ENCODE results near the gene RANBP1.
"Not testable (repeated sequence)": the region's sequence is repeated elsewhere in the genome, so short reads cannot be mapped to it uniquely, and the experiment has no call there.

RANBP1 gene

GRCh38 chr22:20156042-20156389 lies 40.1 kb downstream of the RANBP1 start:
- DNase-seq (ENCODE audit: low read depth): no peak
- H3K4me3 ChIP-seq (ENCODE audit: low read length): no peak overlapping the region

GRCh38 chr22:20156611-20157429 lies 40.9 kb downstream of the RANBP1 start:
- no peak overlapping the region for H3K4me3 ChIP-seq (ENCODE audit: low read length)
- TF ChIP-seq CTCF (IDR thresholded peaks at IDR 0.05; ENCODE audit: insufficient read depth, low read depth, low read length, missing control alignments): peak; percentile 96
- DNase-seq (ENCODE audit: low read depth): peak; percentile 73

More at GRCh38 chr22:20156042-20156389, 40.1 kb downstream of the RANBP1 start:
- TF ChIP-seq CTCF (IDR thresholded peaks at IDR 0.05; ENCODE audit: insufficient read depth, low read depth, low read length, missing control alignments): no peak

- H3K4me3 ChIP-seq (ENCODE audit: low read length): no peak overlapping the region
- no peak for DNase-seq (ENCODE audit: low read depth)
- no peak for TF ChIP-seq CTCF (IDR thresholded peaks at IDR 0.05; ENCODE audit: insufficient read depth, low read depth, low read length, missing control alignments)
These were observed 41.7 kb downstream of the RANBP1 start for GRCh38 chr22:20157430-20158183.

- no peak for TF ChIP-seq CTCF (IDR thresholded peaks at IDR 0.05; ENCODE audit: insufficient read depth, low read depth, low read length, missing control alignments)
- no peak overlapping the region for H3K4me3 ChIP-seq (ENCODE audit: low read length)
- DNase-seq (ENCODE audit: low read depth): no peak
These were observed 42.6 kb downstream of the RANBP1 start for GRCh38 chr22:20158391-20159036.

- H3K4me3 ChIP-seq (ENCODE audit: low read length): no peak overlapping the region
- no peak for DNase-seq (ENCODE audit: low read depth)
- TF ChIP-seq CTCF (IDR thresholded peaks at IDR 0.05; ENCODE audit: insufficient read depth, low read depth, low read length, missing control alignments): no peak
These were observed 43.2 kb downstream of the RANBP1 start for GRCh38 chr22:20159076-20159475.

- not testable (repeated sequence) for DNase-seq (ENCODE audit: low read depth); H3K4me3 ChIP-seq (ENCODE audit: low read length)
These were observed 43.6 kb downstream of the RANBP1 start for GRCh38 chr22:20159531-20159930.

- DNase-seq (ENCODE audit: low read depth): no peak
- no peak overlapping the region for H3K4me3 ChIP-seq (ENCODE audit: low read length)
- no peak for TF ChIP-seq CTCF (IDR thresholded peaks at IDR 0.05; ENCODE audit: insufficient read depth, low read depth, low read length, missing control alignments)
These were observed 44.1 kb downstream of the RANBP1 start for GRCh38 chr22:20160041-20160440.
